HCT116 (cell line): Measurements from ENCODE around the gene RNU6-9. TPM values are rescaled to one million over a fixed set of nuclear protein-coding genes. Genes with fewer than 3 reads are reported as not detected.

Source experiments
- ATAC-seq: fragments of 200-7000 bp; cut with Tn5 transposase; 2 replicates; pipeline ENCODE4 v1.9.1; 2020; ENCODE audit warnings: mild to moderate bottlenecking, moderate library complexity
- BruUV-seq: library from RNA; stranded (reverse); fragments of 400-500 nt; replicated peaks from 2 replicates; lab custom pipeline; 2021; lab: Mats Ljungman, UMichigan
- CTCF ChIA-PET: fragments of 300-600 bp; sonication (Branson Sonifier 250); formaldehyde crosslinking; loops from one replicate; lab custom pipeline; 2021; ENCODE audit warnings: antibody characterized with exemption; lab: Charles Lee
- POLR2A ChIA-PET: fragments of 300-600, 350-600 bp; sonication (Branson Sonifier 250); formaldehyde crosslinking; loops from one replicate; lab custom pipeline; 2021; ENCODE audit warnings: antibody characterized with exemption; lab: Charles Lee
- RAD21 ChIA-PET, 2 experiments: fragments of 300-600 bp; sonication (Branson Sonifier 250); formaldehyde crosslinking; loops; one replicate each; lab custom pipeline; 2023; ENCODE audit warnings: low total read pairs in 2 of 2; ENCODE audit not compliant: uncharacterized antibody in 2 of 2, unreplicated experiment in 2 of 2, low non-redundant PET in 1 of 2; lab: Charles Lee
- DNase-seq: peaks from one replicate; pipeline ENCODE4 v3.0.0-alpha.2; 2010; ENCODE audit warnings: low read depth, low spot score
- H2AFZ ChIP-seq: fragments of 200-600 bp; shearing (Covaris generic), sonication (generic); 2 replicates; pipeline ENCODE4 v1.6.1; 2017; ENCODE audit warnings: low read depth, mixed run types, mixed read lengths, antibody characterized with exemption, low read length; ENCODE audit not compliant: poor library complexity, severe bottlenecking
- H3K27ac ChIP-seq: 2 replicates; pipeline ENCODE4 v1.5.1; 2012; ENCODE audit warnings: low read depth, low read length
- H3K27me3 ChIP-seq: fragments of 200-600 bp; sonication (generic); 2 replicates; pipeline ENCODE4 v1.6.1; 2016; ENCODE audit warnings: mixed run types, low read length, mixed read lengths; ENCODE audit not compliant: insufficient read depth
- H3K36me3 ChIP-seq, 2 experiments: fragments of 200-500 bp in 1 of 2; fragments of 200-600 bp in 1 of 2; sonication (Bioruptor generic) in 1 of 2; sonication (generic) in 1 of 2; 2 replicates each; pipeline versions ENCODE4 v1.5.1 to v1.6.1; 2014 to 2016; ENCODE audit warnings: low read length in 2 of 2, inconsistent platforms in 1 of 2, mixed read lengths in 1 of 2, mixed run types in 1 of 2; ENCODE audit not compliant: insufficient read depth in 2 of 2, control insufficient read depth in 1 of 2
- H3K4me1 ChIP-seq, 2 experiments: fragments of 200-600 bp in 1 of 2; sonication (generic) in 1 of 2; 2 replicates each; pipeline versions ENCODE4 v1.5.1 to v1.6.1; 2012 to 2017; ENCODE audit warnings: low read length in 2 of 2, inconsistent platforms in 1 of 2, mild to moderate bottlenecking in 1 of 2, mixed read lengths in 1 of 2, mixed run types in 1 of 2, moderate library complexity in 1 of 2; ENCODE audit not compliant: insufficient read depth in 2 of 2, control insufficient read depth in 1 of 2
- H3K4me2 ChIP-seq: fragments of 200-600 bp; sonication (generic); 2 replicates; pipeline ENCODE4 v1.6.1; 2017; ENCODE audit warnings: mixed run types, low read length, mixed read lengths
- H3K4me3 ChIP-seq, 2 experiments: fragments of 200-600 bp in 1 of 2; sonication (generic) in 1 of 2; replicated peaks in 1 of 2; 2 replicates each; pipeline ENCODE4 v1.5.1; 2011 to 2016; ENCODE audit warnings: low read length in 2 of 2, control low read depth in 1 of 2, low read depth in 1 of 2, mild to moderate bottlenecking in 1 of 2, mixed read lengths in 1 of 2, mixed run types in 1 of 2
- H3K79me2 ChIP-seq: fragments of 200-600 bp; sonication (generic); 2 replicates; pipeline ENCODE4 v1.6.1; 2017; ENCODE audit warnings: mild to moderate bottlenecking, mixed run types, low read length, moderate library complexity, mixed read lengths; ENCODE audit not compliant: insufficient read depth
- H3K9ac ChIP-seq: fragments of 200-600 bp; sonication (generic); 2 replicates; pipeline ENCODE4 v1.6.1; 2016; ENCODE audit warnings: low read length, mixed read lengths
- H3K9me2 ChIP-seq: fragments of 200-600 bp; sonication (generic), shearing (Covaris generic); 2 replicates; pipeline ENCODE4 v1.6.1; 2017; ENCODE audit warnings: mixed run types, mild to moderate bottlenecking, moderate library complexity; ENCODE audit not compliant: insufficient read depth
- H3K9me3 ChIP-seq, 2 experiments: fragments of 200-500 bp in 1 of 2; fragments of 200-600 bp in 1 of 2; sonication (Bioruptor generic) in 1 of 2; sonication (generic) in 1 of 2; 2 replicates each; pipeline ENCODE4 v1.6.1; 2014 to 2017; ENCODE audit warnings: low read length in 2 of 2, mixed read lengths in 2 of 2, inconsistent platforms in 1 of 2, low read depth in 1 of 2, mild to moderate bottlenecking in 1 of 2, mixed run types in 1 of 2, moderate library complexity in 1 of 2; ENCODE audit not compliant: control insufficient read depth in 1 of 2, insufficient read depth in 1 of 2
- H4K20me1 ChIP-seq: fragments of 200-600 bp; sonication (generic), shearing (Covaris generic); 2 replicates; pipeline ENCODE4 v1.6.1; 2017; ENCODE audit warnings: mixed run types, mild to moderate bottlenecking, moderate library complexity; ENCODE audit not compliant: insufficient read depth
- EGR1 ChIP-seq: IDR thresholded peaks from 2 replicates; pipeline ENCODE4 v1.6.1; 2012; ENCODE audit warnings: low read depth
- FOSL1 ChIP-seq: IDR thresholded peaks from 2 replicates; pipeline ENCODE4 v1.6.1; 2012; ENCODE audit warnings: low read depth
- POLR2A ChIP-seq: IDR thresholded peaks from 2 replicates; pipeline ENCODE4 v1.7.0; 2011; ENCODE audit warnings: borderline replicate concordance; ENCODE audit not compliant: insufficient read depth, insufficient read length; ENCODE audit errors: extremely low read depth
- POLR2AphosphoS5 ChIP-seq: IDR thresholded peaks from 2 replicates; pipeline ENCODE4 v1.6.1; 2011; ENCODE audit warnings: mild to moderate bottlenecking, low read depth, low read length, moderate library complexity
- RAD21 ChIP-seq: IDR thresholded peaks from 2 replicates; pipeline ENCODE4 v1.6.1; 2012; ENCODE audit warnings: low read depth, mild to moderate bottlenecking
- REST ChIP-seq: IDR thresholded peaks from 2 replicates; pipeline ENCODE4 v1.6.1; 2012; ENCODE audit warnings: low read depth
- YY1 ChIP-seq: IDR thresholded peaks from 2 replicates; pipeline ENCODE4 v1.6.1; 2011; ENCODE audit warnings: low read length, low read depth, moderate library complexity, mild to moderate bottlenecking; ENCODE audit not compliant: insufficient replicate concordance; ENCODE audit errors: extremely low read depth
- ZFX ChIP-seq: fragments of 450-650 bp; IDR thresholded peaks from 2 replicates; pipeline ENCODE4 v1.6.1; 2017
- intact Hi-C: fragments of 100-400 bp; cut with micrococcal nuclease; formaldehyde crosslinking; loops from 2 replicates; pipeline ENCODE4 v1.10.0; 2022
- total RNA-seq: library from RNA; stranded (reverse); gene quantifications from one replicate; pipeline ENCODE4 v1.2.1, GENCODE V29; 2021; ENCODE audit not compliant: unreplicated experiment
- TF ChIP-seq, protein P1 (sequence below): IDR thresholded peaks from 2 replicates; pipeline ENCODE4 v1.6.1; 2011; ENCODE audit warnings: mild to moderate bottlenecking, low read length, moderate library complexity; ENCODE audit not compliant: insufficient replicate concordance; ENCODE audit errors: extremely low read depth
- TF ChIP-seq, protein P2 (sequence below): IDR thresholded peaks from 2 replicates; pipeline ENCODE4 v1.6.1; 2012

The RNU6-9 gene
- total RNA-seq, 1 experiment from 2014 or later = not detected

GRCh38 chr19:942133-942645 is 48.9 kb downstream of the RNU6-9 start:
- ChIA-PET RAD21 (no interaction called here), POLR2A (no interaction called here)
- Histone ChIP-seq H3K9me2 (no peaks in the 10 kb centered on the region), H3K27me3 (no peaks in the 10 kb centered on the region), H3K4me3 (no peak overlapping the region), H3K9me3 (no peaks in the 10 kb centered on the region), H4K20me1 (no peaks in the 10 kb centered on the region)
- DNase-seq (no peak), ATAC-seq (no peak)
- TF ChIP-seq, protein P1, sequence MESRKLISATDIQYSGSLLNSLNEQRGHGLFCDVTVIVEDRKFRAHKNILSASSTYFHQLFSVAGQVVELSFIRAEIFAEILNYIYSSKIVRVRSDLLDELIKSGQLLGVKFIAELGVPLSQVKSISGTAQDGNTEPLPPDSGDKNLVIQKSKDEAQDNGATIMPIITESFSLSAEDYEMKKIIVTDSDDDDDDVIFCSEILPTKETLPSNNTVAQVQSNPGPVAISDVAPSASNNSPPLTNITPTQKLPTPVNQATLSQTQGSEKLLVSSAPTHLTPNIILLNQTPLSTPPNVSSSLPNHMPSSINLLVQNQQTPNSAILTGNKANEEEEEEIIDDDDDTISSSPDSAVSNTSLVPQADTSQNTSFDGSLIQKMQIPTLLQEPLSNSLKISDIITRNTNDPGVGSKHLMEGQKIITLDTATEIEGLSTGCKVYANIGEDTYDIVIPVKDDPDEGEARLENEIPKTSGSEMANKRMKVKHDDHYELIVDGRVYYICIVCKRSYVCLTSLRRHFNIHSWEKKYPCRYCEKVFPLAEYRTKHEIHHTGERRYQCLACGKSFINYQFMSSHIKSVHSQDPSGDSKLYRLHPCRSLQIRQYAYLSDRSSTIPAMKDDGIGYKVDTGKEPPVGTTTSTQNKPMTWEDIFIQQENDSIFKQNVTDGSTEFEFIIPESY = no peak
- no peak for TF ChIP-seq ZFX
- TF ChIP-seq REST = no peak
- TF ChIP-seq RAD21 = no peak
- TF ChIP-seq POLR2AphosphoS5 = no peak
- TF ChIP-seq YY1 = no peak
- no peak for TF ChIP-seq FOSL1
- TF ChIP-seq, protein P2, sequence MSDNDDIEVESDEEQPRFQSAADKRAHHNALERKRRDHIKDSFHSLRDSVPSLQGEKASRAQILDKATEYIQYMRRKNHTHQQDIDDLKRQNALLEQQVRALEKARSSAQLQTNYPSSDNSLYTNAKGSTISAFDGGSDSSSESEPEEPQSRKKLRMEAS = no peak
- no peak for TF ChIP-seq POLR2A
- no peak for TF ChIP-seq EGR1
- TF ChIP-seq, all 23 proteins: peak for 0
- intact Hi-C loops = no loop called here
- Histone ChIP-seq H3K4me1 (peaks cover 25 to 32% of the 10 kb centered on the region in 2 experiments), H3K79me2 (peaks cover 11% of the 10 kb centered on the region; the same call in 1 of the 2 replicates), H3K9ac (no peak overlapping the region), H3K4me2 (peak overlapping the region; percentile 92; the same call in 1 of the 2 replicates), H2AFZ (no peak overlapping the region), H3K36me3 (no peaks in the 10 kb centered on the region; a peak in 1 of 4 replicates), H3K27ac (no peak overlapping the region)
- BruUV-seq = no TSS peak
- CTCF ChIA-PET = no interaction called here

Other genes with a start within 250 kb of the RNU6-9 start
- gene RNF126, start 230.3 kb upstream of the RNU6-9 start, total RNA-seq = 93.8 TPM
- 29.1 TPM for gene FSTL3, start 217.1 kb upstream of the RNU6-9 start, total RNA-seq
- not detected for gene PRSS57, start 198.0 kb upstream of the RNU6-9 start, total RNA-seq
- 43.7 TPM for gene PALM, start 184.5 kb upstream of the RNU6-9 start, total RNA-seq
- 38.2 TPM for gene MISP, start 142.4 kb upstream of the RNU6-9 start, total RNA-seq
- gene PTBP1, start 96.0 kb upstream of the RNU6-9 start, total RNA-seq = 676 TPM
- 0.27 TPM for gene PLPPR3, start 71.5 kb upstream of the RNU6-9 start, total RNA-seq
- gene AZU1, start 65.6 kb upstream of the RNU6-9 start, total RNA-seq = not detected
- gene PRTN3, start 52.5 kb upstream of the RNU6-9 start, total RNA-seq = 2.7 TPM
- gene ELANE, start 41.2 kb upstream of the RNU6-9 start, total RNA-seq = not detected
- 80.2 TPM for gene CFD, start 33.8 kb upstream of the RNU6-9 start, total RNA-seq
- gene MED16, start 297 bp upstream of the RNU6-9 start, total RNA-seq = 73.6 TPM
- 92.3 TPM for gene R3HDM4, start 19.7 kb downstream of the RNU6-9 start, total RNA-seq
- 5.9 TPM for gene KISS1R, start 23.8 kb downstream of the RNU6-9 start, total RNA-seq
- 21.8 TPM for gene ARID3A, start 32.6 kb downstream of the RNU6-9 start, total RNA-seq
- gene WDR18, start 90.9 kb downstream of the RNU6-9 start, total RNA-seq = 124 TPM
- 0.69 TPM for gene GRIN3B, start 106.9 kb downstream of the RNU6-9 start, total RNA-seq
- gene TMEM259, start 127.6 kb downstream of the RNU6-9 start, total RNA-seq = 202 TPM
- not detected for gene RNU6-2, start 128.0 kb downstream of the RNU6-9 start, total RNA-seq
- gene CNN2, start 133.1 kb downstream of the RNU6-9 start, total RNA-seq = 212 TPM
- 91.4 TPM for gene ABCA7, start 146.6 kb downstream of the RNU6-9 start, total RNA-seq
- 30.4 TPM for gene ARHGAP45, start 173.7 kb downstream of the RNU6-9 start, total RNA-seq
- gene POLR2E, start 201.9 kb downstream of the RNU6-9 start, total RNA-seq = 281 TPM
- 481 TPM for gene GPX4, start 210.5 kb downstream of the RNU6-9 start, total RNA-seq